ENCODE results near the gene MYMK.

GRCh38 chr9:133571896-133572595 lies 47.3 kb upstream of the MYMK start:
- TF ChIP-seq, protein P1, sequence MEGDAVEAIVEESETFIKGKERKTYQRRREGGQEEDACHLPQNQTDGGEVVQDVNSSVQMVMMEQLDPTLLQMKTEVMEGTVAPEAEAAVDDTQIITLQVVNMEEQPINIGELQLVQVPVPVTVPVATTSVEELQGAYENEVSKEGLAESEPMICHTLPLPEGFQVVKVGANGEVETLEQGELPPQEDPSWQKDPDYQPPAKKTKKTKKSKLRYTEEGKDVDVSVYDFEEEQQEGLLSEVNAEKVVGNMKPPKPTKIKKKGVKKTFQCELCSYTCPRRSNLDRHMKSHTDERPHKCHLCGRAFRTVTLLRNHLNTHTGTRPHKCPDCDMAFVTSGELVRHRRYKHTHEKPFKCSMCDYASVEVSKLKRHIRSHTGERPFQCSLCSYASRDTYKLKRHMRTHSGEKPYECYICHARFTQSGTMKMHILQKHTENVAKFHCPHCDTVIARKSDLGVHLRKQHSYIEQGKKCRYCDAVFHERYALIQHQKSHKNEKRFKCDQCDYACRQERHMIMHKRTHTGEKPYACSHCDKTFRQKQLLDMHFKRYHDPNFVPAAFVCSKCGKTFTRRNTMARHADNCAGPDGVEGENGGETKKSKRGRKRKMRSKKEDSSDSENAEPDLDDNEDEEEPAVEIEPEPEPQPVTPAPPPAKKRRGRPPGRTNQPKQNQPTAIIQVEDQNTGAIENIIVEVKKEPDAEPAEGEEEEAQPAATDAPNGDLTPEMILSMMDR (IDR thresholded peaks at IDR 0.05) = no peak
- no peak for TF ChIP-seq POLR2A (IDR thresholded peaks at IDR 0.05)
